NCI-H146 treated with DMSO at 0.1 percent for 48 hours (cell line): ENCODE results near the gene LYPD5.
"Not testable (repeated sequence)": the region's sequence is repeated elsewhere in the genome, so short reads cannot be mapped to it uniquely, and the experiment has no call there.

Experiments
- DNase-seq: peaks from one replicate; lab custom pipeline; 2025; ENCODE audit not compliant: unreplicated experiment; lab: John Stamatoyannopoulos, UW

The LYPD5 gene

DNA sequence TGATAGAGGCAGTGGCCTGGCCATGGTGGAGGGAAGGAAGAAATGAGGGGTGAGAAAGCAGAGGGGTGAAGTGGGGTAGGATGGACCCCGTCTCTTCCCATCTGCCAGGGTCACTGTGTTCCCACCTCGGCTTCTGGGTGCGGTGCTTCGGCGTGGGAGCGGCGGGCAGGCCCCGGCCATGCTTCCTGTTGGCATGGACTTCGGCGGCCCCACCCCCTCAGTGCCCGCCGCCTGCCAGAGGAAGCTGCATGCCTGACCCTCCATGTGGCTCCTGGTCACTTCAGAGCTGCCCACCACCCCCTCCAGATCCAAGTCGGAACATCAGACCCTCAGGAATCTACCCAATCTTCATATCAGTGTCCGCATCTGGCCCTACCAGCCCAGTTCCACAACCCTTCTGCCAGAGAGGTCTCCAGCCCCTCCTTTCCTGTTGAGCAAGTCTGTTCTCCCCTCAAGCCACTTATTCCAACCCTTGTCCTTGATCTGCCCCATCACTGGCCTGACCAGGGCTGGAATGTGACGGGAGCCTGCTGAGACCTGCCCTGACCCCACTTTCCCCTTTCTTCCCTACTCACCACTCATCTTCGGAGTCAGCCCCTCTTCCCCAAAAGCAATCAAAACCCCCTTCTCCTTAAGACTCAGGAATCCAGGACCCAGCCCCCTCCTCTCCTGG is 23.0 kb downstream of the LYPD5 start:
- no peak for DNase-seq

DNA sequence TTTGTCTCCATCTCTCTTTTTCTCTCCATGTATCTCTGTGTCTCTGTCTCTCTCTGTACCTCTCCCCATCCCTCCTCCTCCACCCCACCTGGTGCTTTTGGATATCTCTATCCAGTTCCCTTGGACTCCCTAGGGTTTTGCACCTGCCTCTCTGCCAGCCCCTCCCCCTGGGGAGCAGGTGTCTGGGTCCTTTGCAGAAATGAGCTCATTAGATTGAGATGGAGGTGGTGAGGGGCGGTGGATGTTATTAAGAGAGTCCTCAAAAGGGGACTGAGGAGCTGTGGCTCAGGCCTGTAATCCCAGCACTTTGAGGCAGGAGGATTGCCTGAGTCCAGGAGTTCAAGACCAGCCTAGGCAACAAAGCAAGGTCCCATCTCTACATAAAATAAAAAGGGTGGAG is 23.6 kb downstream of the LYPD5 start:
- peak; percentile 98 for DNase-seq

GRCh38 chr19:43777163-43777695 is 25.0 kb downstream of the LYPD5 start:
- DNase-seq, result no peak

- DNase-seq, result no peak
Measured at GRCh38 chr19:43776286-43776685, 26.0 kb downstream of the LYPD5 start.

- DNase-seq, result no peak
Measured at GRCh38 chr19:43775299-43775890, 26.9 kb downstream of the LYPD5 start.

DNA sequence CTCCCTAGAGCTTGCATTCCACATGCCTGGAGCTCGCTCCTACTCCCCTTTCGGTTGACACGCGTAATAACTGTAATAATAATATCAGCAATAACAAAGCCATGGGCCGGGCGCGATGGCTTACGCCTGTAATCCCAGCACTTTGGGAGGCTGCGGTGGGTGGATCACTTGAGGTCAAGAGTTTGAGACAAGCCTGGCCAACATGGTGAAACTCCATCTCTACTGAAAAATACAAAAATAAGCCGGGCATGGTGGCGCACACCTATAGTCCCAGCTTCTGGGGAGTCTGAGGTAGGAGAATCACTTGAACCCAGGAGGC is 27.3 kb downstream of the LYPD5 start:
- not testable (repeated sequence) for DNase-seq

- DNase-seq, result no peak
Measured at GRCh38 chr19:43774103-43774939, 27.9 kb downstream of the LYPD5 start.

DNA sequence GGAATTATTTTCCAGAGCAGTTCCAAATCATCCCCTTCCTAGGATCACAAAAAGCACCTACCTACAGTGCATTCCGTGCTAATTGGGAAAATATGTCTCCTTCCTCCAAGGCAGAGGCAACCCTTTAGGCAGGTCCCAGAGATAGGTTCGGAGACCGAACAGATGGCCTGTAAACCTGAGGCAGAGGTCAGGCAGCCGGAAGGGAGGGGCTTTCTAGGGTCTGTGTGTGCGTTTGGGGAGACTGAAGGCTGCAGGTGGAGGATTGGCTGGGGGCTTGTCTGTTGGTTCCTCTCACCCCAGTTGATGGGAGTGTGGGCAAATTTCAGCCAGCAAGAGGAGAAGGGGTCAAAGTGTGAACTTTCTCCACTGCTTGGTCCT is 28.5 kb downstream of the LYPD5 start:
- DNase-seq, result no peak

- no peak for DNase-seq
Measured at GRCh38 chr19:43769256-43769655, 33.0 kb downstream of the LYPD5 start.

DNA sequence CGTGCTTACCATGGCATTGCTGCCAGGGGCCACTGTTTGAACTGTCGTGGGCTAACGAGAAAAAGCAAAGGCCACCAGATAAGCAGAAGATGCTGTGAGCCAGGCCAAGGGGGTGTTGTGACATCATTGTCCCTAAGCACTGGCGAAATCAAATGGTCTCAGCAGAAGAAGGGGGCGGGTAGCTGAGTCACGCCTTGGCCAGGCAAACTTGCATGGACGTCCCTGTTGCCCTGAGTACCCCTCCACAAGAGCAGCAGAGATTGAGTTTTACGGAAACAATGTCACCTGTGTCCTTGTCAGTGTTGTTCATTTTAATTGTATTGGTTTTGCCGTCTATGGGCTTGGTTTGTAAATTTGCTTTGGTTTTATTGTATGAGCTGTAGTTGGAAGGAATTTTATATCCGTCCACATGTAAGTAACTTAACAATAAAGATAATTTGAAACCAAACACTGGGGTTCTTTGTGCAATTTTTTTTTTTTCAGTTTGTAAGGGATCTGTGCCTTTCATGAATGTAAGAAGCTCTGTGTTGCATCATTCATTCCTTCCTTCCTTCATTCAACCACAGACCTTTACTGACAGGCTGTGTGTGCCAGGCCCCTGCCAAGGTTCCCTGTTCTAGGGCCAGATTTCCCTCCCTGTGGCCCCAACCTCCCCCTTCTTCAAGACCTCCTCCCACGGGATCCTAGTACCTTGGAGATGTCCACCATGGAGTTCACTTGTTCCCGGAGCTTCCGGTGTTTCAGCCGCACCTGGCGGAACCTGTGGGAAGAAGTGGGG is 33.8 kb downstream of the LYPD5 start:
- no peak for DNase-seq

GRCh38 chr19:43767818-43768217 is 34.4 kb downstream of the LYPD5 start:
- no peak for DNase-seq

GRCh38 chr19:43767316-43767715 is 34.9 kb downstream of the LYPD5 start:
- DNase-seq, result no peak

- no peak for DNase-seq
Measured at GRCh38 chr19:43766755-43767043, 35.5 kb downstream of the LYPD5 start.

- no peak for DNase-seq
Measured at GRCh38 chr19:43765109-43765876, 37.0 kb downstream of the LYPD5 start.

- not testable (repeated sequence) for DNase-seq
Measured at GRCh38 chr19:43764684-43765083, 37.6 kb downstream of the LYPD5 start.

- no peak for DNase-seq
Measured at GRCh38 chr19:43763473-43763939, 38.7 kb downstream of the LYPD5 start.

DNA sequence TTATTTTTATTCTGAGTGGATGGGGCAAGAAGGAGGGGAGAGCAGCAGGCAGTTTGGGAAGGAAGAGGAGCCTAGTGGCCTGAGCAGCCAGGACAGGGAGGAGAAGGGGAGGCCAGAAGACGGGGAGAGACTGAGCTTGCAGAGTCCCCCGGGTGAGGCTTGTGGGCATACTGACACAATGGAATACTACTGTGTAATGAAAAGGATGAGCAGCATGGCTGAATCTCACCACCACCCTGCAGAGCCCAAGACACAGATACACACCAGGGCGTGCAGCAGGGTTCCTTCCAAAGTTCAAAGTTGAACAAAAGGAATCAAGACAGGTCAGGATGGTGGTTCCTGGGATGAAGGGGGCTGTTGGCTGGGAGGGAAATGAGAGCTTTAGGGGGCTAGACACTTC is 39.4 kb downstream of the LYPD5 start:
- DNase-seq, result no peak

DNA sequence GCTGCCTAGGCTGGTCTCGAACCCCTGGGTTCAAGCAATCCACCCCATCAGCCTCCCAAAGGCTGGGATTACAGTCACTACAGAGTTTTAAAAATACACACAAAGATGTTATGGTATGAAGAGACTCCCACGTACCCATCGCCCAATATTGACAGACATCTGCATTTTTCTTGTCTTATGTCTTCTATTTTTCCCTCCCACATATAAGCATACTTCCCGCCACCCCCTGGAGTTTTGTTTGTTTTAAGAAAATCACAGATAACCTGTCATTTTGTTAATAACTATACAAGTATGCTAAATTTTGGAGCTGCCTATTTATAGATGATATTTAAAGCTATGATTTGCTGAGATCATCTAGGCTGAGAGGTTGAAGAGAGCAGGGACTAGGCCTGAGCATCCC is 41.3 kb downstream of the LYPD5 start:
- no peak for DNase-seq

DNA sequence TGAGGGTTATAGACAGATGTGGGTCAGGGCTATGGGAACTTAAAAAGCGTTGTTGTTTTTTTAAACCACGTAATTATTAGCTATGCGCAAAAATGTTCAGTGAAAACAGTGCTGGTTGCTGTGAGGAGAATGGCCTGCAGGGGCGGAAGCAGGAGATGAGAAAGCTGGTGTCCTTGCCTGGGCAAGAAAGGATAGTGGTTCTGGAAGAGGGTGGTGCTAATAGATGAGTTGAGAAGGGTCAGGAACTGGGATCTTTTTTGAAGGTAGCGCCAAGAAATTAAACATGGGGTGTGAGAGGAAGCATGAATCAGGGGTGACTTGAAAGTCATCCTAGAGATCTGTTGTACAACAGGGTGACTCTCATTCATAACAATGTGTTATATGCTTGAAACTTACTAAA is 42.7 kb downstream of the LYPD5 start:
- DNase-seq, result no peak

GRCh38 chr19:43755256-43755801 is 46.9 kb downstream of the LYPD5 start:
- peak; percentile 81 for DNase-seq
